EL (cell line): Measurements from ENCODE around the gene CDK14.

Source experiments
- DNase-seq: peaks from one replicate; pipeline ENCODE4 v3.0.0-alpha.2; 2016

The CDK14 gene

GRCh38 chr7:91069146-91069545, 473.0 kb downstream of the CDK14 start:
- no peak for DNase-seq

GRCh38 chr7:91079487-91079886, 483.4 kb downstream of the CDK14 start:
- peak; percentile 21 for DNase-seq

DNA sequence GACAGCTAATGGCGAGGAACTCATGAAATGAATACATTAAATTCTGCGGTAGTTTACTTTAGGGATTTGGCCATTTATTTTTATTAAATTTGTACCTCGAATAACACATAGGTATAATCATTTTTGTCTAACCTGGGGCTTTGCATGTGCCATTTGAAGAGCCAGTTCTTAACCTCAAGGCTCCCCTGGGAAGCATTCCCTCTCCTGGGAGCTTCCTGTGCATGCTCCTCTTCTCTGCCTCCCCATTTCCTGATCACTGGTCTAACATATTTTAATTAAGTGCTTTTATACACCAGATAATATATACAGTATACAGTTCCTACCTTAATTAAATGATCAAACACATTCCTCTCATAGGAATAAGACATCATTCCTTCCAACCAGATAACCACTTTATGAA, 484.2 kb downstream of the CDK14 start:
- DNase-seq: no peak

DNA sequence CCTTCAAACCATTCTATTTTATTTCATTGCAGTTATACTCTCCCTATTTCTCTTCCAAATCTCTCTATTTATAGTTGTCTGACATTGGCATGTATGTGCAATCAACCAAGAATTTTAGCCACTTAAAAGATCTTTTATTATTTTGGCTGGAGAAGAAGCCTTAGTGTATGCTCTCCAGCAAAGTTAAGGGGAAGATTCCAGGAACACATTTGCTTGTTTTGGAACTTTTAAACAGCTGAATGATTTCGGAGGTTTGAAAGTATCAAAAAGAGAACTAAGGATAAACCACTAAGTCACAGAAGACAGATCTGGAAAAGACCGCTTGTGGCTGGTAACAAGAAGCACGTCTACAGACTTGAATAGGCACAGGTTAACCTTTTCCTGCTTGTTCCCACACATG, 485.9 kb downstream of the CDK14 start:
- DNase-seq: peak; percentile 40

- peak; percentile 27 for DNase-seq
Measured at GRCh38 chr7:91082852-91083495, 486.9 kb downstream of the CDK14 start.

DNA sequence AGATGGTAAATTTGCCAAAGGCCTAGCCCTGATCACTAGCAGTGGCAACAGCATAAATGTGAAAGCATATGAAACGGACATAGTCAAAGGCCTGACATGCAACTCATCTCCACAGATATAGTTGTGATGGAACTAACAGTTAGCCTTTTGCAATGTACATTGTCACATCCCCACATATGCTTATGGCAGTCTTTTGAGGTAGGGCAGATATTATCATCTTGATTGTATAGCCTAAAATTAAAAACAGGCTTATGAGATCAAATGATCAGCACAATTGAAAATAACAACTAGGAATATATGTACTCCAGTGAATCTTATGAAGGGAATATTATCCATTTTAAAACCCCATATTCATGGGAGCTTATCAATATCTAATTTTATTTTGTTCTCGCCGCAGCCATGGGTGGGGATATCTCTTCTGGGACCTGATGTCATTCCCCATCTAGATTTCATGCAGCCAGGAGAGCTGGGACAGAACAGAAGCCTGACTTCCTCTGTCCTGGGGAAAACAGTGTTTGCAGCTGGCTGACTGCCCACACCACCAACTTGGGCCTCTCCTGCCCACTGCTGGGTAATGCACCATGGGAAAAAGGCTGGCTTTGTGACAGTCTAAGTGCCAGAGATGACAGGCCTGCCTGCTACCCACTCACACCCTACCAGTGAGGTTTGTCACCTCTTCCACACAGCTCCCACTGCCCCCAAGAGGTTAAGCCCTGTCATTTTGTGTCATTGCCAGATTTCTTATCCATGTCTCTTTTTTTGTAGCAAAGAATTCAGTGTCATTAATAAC, 487.9 kb downstream of the CDK14 start:
- DNase-seq: peak; percentile 11

- no peak for DNase-seq
Measured at GRCh38 chr7:91085175-91085574, 489.1 kb downstream of the CDK14 start.

DNA sequence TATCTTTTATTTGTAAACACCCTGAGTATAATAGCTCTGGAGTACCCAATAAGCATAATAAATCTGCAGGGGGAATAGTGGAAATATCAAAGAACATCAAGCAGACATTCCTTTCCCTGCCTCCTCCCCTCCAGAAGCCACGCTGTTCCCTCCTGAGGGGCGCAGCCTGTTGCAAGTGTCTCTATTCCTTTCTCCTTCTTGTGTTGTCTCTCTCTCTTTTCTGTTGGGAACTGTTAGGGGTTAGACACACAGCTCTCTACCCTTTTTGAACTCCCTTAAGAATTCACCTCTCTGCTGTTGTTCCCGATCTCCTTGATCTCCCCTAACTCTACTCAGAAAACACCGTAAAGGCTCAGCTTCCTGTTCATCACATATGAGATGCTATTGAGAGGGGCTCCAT, 490.1 kb downstream of the CDK14 start:
- no peak for DNase-seq

DNA sequence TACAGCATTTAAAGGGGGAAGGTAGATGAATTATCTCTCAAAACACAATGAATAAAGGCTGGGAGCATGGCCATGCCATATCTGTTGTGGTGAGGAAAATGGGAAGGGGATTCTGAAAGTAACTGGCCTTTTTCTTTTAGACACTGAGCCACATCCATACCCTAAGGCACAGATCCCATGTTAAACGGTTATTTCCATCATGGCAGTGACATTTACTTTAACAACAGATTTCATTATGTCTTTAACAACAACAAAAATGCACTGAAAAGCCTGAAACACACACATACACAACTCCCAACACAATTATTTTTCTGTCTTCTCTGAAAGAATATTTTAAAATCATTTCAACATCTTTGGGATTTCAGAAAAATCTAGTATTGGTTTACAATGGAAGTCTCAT, 492.0 kb downstream of the CDK14 start:
- no peak for DNase-seq

DNA sequence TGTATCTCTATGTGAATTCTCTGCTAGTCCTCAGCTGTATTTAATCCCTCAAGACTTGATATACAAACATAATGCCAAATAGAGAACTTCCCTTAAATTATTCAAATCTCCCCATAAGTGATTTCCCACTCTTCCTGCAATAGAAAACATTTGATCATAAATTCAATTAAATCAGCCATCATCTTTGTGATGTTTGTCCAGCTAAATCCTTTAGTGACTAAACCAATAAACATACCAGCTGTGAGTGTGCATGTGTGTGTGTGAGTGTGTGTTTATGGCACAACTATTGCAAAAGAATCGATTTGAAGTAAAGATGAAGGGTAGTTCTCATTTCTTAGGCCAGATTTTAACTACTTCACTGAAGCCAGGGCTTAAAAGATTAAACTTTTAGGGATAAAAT, 492.6 kb downstream of the CDK14 start:
- DNase-seq: no peak

- peak; percentile 52 for DNase-seq
Measured at GRCh38 chr7:91089382-91089963, 493.4 kb downstream of the CDK14 start.

DNA sequence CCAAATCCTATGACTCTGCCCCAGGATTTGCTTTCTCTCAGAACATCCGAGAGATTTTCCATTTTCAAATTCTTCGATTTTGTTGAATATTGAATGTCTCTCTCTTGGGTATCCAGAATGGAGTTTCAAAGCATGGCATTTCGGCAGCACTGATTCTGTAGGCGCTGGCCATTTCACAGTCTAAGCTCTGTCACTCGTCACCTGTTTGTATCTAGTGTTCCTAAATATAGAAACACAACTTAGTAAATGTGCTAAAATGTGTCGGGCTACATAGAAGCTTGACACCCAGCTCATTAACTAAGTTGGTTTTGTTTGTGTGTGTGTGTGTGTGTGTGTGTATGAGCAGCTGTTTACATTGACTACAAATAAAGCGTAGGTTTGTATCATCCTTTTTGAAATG, 494.6 kb downstream of the CDK14 start:
- no peak for DNase-seq

DNA sequence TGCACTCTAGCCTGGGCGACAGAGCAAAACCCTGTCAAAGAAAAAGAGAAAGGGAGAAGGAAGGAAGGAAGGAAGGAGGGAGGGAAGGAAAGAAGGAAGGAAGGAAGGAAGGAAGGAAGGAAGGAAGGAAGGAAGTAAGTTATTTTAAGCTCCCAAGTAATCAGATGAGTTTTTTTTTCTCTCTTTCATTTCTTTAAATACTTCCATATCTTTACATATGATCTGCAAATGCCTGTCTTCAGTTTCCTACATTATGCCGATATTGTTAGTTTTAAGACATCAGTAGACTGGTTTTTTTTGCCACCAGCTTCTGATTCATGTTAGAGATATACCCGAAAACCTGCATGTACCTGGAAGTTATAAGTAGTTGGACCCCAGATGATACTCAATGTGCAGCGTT, 495.5 kb downstream of the CDK14 start:
- no peak for DNase-seq

- no peak for DNase-seq
Measured at GRCh38 chr7:91093181-91093580, 497.1 kb downstream of the CDK14 start.

DNA sequence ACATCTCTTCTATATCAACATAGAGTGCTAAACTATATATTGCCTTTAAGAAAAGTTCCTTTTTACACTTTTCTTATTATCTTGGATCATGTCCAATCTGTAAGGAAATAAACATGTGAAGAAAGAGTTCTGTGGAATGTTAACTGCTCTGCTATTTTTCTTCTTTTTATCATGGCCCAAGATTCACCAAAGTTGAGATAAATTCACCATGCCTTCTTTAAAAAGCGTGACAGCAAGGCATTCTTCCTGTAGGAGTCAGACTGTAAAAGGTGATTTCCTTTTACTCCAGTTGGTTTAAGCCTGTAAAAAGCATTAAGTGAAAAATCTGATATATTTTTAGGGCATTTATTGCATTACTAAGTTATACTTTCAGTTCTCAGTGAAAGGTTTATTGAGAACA, 502.4 kb downstream of the CDK14 start:
- peak; percentile 44 for DNase-seq

DNA sequence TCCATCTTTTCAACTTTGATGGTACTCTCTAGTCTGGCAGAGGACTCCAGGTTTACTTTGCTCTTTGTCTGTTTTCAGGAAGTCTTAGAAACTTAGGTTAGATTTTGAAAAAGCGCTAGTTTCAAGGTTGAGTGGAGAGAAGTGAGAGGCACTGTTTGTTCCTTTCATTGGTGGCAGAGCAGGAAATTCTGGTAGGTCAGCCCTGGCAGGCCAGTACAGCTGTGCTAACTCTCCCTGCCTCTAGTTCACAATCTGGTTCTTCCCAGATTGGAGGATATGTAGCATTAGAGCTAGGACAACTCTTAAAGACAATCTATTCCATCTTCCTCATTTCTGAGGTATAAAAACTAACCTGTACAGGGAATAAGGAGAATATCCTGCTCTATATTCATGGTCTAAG, 507.2 kb downstream of the CDK14 start:
- no peak for DNase-seq

GRCh38 chr7:91107460-91107859, 511.3 kb downstream of the CDK14 start:
- DNase-seq: no peak

- DNase-seq: no peak
Measured at GRCh38 chr7:91109200-91109599, 513.1 kb downstream of the CDK14 start.

DNA sequence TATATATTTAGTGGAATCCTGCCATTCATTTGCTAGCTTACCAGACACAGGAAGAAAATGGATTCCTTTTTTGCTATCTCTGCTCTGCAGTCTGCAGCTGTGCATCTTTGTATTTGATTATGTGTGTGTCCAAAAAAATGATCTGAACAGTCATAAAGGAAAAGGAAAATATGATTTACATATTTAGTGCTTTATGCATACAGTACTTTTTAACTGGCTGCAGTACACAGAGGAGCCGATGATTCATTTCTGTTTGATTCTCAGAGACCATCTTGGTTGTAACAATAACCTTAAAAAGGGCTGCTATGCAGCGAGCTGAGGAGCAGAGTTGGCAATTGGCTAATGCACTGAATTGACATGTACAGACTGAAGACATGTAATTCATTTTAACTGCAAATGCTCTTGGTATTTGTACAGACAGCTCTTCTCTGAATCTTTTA, 516.8 kb downstream of the CDK14 start:
- DNase-seq: no peak

- DNase-seq: no peak
Measured at GRCh38 chr7:91114232-91114631, 518.1 kb downstream of the CDK14 start.

DNA sequence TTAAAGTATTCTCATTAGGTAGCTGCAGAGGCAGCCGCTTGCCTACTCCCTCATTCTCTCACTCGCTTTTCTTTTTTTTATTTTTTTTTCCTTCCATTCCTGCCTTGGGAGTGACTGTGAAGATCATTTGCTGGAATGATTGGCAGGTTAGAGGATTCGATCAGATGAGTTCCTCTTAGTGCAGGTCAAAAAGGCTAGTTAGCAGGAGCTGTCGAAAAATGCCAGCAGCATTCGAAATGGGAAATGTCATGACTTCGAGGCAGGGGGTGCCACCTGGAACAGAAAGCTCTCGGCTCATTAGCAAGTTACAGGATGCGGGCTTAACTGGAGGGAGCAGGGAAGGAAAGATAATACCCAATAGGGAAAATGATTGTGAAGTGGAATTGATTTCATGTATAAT, 530.6 kb downstream of the CDK14 start:
- DNase-seq: no peak

- no peak for DNase-seq
Measured at GRCh38 chr7:91127325-91127724, 531.2 kb downstream of the CDK14 start.

- peak; percentile 6 for DNase-seq
Measured at GRCh38 chr7:91127959-91128358, 531.8 kb downstream of the CDK14 start.

DNA sequence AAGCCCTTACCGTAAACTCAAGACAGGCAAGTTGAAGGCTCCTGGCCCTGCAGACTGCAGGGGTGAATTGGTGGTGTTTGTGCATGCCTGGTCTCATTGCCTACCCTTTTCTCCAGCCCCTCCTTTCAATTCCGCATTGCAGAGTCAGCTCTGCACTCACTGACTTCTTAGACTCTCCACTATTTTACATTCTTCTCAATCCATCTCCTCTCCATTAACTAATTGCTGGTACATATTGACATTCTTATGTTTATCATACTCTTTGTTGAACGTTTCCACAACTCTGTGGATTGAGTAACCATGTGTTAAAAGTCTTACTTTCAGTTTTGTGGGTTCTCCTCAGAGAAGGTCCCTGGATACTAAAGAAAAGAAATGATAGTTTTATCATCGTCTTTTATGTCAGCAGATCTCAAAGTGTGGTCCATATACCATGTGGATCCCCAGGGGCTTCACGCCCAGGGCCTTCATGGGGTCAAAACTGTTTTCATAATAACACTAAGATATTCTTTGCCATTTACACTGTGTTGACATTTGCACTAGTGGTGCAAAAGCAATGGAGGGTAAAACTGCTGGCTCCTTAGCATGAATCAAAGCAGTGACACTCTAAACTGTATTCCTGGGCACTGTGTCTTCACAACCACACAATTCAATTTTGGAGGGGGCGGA, 532.7 kb downstream of the CDK14 start:
- DNase-seq: no peak
